Activated CD8-positive, alpha-beta T cell treated with anti-CD3 and anti-CD28 coated beads, Interleukin-2, amount 10 ng/mL, durations not matched to agents 7 days and 5 days (primary cell): ENCODE measurements around the gene PLB1. TPM values are rescaled to one million over a fixed set of nuclear protein-coding genes. Genes with fewer than 3 reads are reported as not detected.

Experiments used
- ATAC-seq: fragments of 150-1000 bp; cut with Tn5 transposase; one replicate; pipeline ENCODE4 v1.10.0; 2021; ENCODE audit warnings: moderate library complexity
- CTCF ChIA-PET: fragments of 350-600 bp; sonication (Branson Sonifier 250); formaldehyde crosslinking; loops from one replicate; lab custom pipeline; 2021; ENCODE audit warnings: antibody characterized with exemption; lab: Charles Lee
- POLR2A ChIA-PET: fragments of 350-600 bp; sonication (Branson Sonifier 250); formaldehyde crosslinking; loops from one replicate; lab custom pipeline; 2021; ENCODE audit warnings: antibody characterized with exemption; lab: Charles Lee
- DNase-seq: peaks from one replicate; pipeline ENCODE4 v3.0.0-alpha.2; 2020
- H3K27ac Mint-ChIP-seq: one replicate; pipeline ENCODE4 v1.8.0; 2021; ENCODE audit warnings: mild to moderate bottlenecking, mixed read lengths
- H3K27me3 Mint-ChIP-seq: one replicate; pipeline ENCODE4 v1.8.0; 2021; ENCODE audit warnings: low read depth, mixed read lengths
- H3K36me3 Mint-ChIP-seq: one replicate; pipeline ENCODE4 v1.8.0; 2021; ENCODE audit warnings: low read depth, mixed read lengths
- H3K4me1 Mint-ChIP-seq: one replicate; pipeline ENCODE4 v1.8.0; 2021; ENCODE audit warnings: low read depth, mixed read lengths
- H3K4me3 Mint-ChIP-seq: one replicate; pipeline ENCODE4 v1.8.0; 2021; ENCODE audit warnings: mild to moderate bottlenecking, mixed read lengths
- H3K9me3 Mint-ChIP-seq: one replicate; pipeline ENCODE4 v1.8.0; 2022; ENCODE audit warnings: mixed read lengths; ENCODE audit not compliant: insufficient read depth
- total RNA-seq, 2 experiments: library from RNA; stranded (reverse); gene quantifications; one replicate each; pipeline ENCODE4 v1.2.3, GENCODE V29; 2021

PLB1 gene
- total RNA-seq, 2 experiments from 2014 or later: 1.0 to 1.4 TPM

DNA sequence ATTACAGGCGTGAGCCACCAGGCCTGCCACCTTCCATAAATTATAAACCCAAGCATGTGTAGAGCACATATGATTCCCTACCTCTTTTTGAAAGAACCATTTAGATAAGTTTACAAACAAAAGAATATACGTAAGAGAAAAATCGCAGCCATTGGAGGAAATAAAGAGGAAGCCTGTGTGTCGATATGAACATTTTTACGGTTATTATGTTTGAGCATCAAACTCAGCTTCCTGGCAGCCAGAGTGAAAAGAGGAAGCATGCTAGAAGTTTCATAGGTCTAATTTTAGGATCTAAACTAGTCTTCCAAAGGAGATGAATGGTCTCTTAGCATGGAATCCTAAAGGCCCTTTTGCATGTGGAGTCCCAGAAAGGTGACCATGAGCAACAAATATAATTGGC, 104.3 kb downstream of the PLB1 start:
- no peaks in the 10 kb centered on the region for H3K36me3 Mint-ChIP-seq
- H3K4me3 Mint-ChIP-seq: no peak overlapping the region
- ATAC-seq: no peak
- ChIA-PET POLR2A (no interaction called here), CTCF (no interaction called here)
- H3K27ac Mint-ChIP-seq: no peak overlapping the region
- DNase-seq: no peak
- H3K4me1 Mint-ChIP-seq: peaks cover 12% of the 10 kb centered on the region
- no peaks in the 10 kb centered on the region for H3K9me3 Mint-ChIP-seq
- no peaks in the 10 kb centered on the region for H3K27me3 Mint-ChIP-seq

DNA sequence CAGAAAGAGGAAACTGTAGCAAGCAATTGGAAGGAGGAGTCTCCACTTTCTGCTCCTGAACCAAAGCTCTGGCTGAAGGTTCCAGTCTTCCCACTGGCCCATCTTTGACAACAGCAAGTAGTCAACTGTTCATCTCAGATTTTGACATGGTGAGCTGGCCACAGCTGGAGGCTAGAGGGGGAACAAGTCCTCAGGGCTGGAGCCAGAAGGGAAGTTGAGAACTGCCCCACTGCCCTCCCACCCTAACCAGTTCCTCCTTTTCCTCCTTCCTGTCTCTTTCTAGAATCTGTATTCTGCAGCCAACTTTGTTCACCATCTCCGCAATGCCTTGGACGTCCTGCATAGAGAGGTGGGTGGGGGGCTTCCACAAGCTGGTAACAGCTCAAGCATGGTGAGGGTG, 105.8 kb downstream of the PLB1 start:
- H3K4me3 Mint-ChIP-seq: no peak overlapping the region
- CTCF ChIA-PET: interaction anchor here (1.2 to 1.3 kb wide), 2 partner anchors 11 to 23 kb away, joined by 4 to 5 read pairs; no protein-coding TSS in a partner anchor
- no peaks in the 10 kb centered on the region for H3K27me3 Mint-ChIP-seq
- DNase-seq (no peak), ATAC-seq (no peak)
- no peaks in the 10 kb centered on the region for H3K9me3 Mint-ChIP-seq
- H3K36me3 Mint-ChIP-seq: no peaks in the 10 kb centered on the region
- POLR2A ChIA-PET: no interaction called here
- peaks cover 12% of the 10 kb centered on the region for H3K4me1 Mint-ChIP-seq
- H3K27ac Mint-ChIP-seq: no peak overlapping the region

DNA sequence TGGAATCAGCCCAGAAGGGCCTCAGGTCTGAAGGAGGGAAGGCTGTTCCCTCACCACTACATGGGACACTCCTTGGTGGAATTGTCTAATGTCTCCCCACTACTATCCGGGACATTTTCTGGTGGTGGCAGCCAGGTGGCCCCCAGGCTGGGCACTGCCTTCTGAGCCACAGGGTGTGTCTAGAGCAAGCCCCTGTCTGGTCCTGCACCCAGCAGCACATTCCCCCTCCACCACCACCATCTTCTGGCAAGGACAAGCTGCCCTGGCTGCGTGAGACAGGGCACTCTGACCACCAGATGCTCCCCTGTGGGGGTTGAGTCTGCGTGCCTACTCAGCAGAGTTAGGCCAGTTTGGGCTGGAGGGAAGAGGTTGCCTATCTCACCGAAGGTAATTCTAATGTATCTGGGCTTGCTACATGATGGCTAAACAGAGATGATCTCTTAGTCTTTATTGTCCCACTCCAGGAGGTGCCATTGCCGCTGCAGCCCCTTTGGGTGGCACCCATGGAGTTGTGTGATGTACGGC, 106.3 kb downstream of the PLB1 start:
- Mint-ChIP-seq H3K27me3 (no peaks in the 10 kb centered on the region), H3K36me3 (no peaks in the 10 kb centered on the region), H3K9me3 (no peaks in the 10 kb centered on the region), H3K27ac (peak overlapping the region; percentile 44), H3K4me1 (peaks cover 12% of the 10 kb centered on the region), H3K4me3 (no peak overlapping the region)
- ChIA-PET CTCF (interaction anchor here (1.2 to 16.5 kb wide), 3 partner anchors 6 to 22 kb away, joined by 4 to 211 read pairs (median 5); no protein-coding TSS in a partner anchor), POLR2A (no interaction called here)
- DNase-seq (no peak), ATAC-seq (no peak)

DNA sequence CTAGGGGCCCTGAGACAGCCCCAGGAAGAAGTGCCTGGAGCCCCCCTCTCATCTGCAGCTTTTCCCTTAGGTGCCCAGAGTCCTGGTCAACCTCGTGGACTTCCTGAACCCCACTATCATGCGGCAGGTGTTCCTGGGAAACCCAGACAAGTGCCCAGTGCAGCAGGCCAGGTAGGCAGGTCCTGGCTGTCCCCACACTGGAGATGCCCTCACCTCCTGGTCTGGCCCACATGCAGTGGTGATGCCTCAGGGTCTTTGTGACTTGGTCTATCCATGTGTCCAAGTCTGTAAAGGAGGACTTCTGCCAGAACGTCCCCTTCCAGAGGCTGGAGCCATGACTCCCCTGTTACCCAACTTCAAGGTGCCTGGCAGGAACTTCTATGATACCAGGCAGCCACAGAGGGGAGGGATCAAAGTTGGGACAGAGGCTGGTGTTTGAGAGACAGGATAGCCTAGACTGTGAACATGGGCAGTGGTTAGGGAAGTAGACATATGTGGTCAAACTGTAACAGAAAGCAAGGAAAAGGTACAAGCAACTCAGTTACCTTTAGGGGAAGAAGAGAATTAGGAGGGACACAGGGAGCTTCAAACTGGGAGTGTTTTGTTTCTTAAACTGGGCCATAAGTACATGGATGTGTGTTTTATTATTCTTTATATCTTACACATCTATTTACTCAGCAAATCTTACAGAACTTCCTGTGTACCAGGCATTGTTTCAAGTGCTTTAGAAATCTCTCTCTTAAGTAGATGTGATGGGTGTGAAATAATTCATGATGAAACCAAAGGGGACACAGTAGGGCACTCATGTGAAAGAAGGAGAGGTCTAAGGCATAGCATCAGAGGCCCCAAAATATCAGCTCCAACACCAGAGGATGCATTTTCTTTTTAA, 107.1 kb downstream of the PLB1 start:
- peak overlapping the region; percentile 65 for H3K27ac Mint-ChIP-seq
- CTCF ChIA-PET: interaction anchor here (1.2 to 16.5 kb wide), 3 partner anchors 7 to 22 kb away, joined by 4 to 211 read pairs (median 5); no protein-coding TSS in a partner anchor
- no peak for ATAC-seq

DNA sequence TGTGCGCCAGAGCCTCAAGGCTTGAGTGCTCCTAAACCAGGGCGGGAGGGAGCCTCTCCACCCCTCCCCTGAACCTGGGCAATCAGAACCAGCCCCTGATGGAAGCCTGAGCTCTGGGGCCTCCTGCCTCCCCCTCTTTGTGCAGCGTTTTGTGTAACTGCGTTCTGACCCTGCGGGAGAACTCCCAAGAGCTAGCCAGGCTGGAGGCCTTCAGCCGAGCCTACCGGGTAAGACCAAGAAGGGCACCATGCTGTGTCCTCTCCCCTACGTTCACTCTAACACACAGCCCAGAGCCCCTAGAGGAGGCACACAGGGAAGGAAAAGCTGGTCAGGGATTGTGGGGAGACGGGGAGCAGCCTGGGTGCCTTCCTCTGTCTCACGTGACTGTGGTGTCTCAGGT, 108.0 kb downstream of the PLB1 start:
- POLR2A ChIA-PET: interaction anchor here (1.4 kb wide), 1 partner anchor 8 kb away, joined by 4 read pairs; no protein-coding TSS in a partner anchor
- DNase-seq (no peak), ATAC-seq (no peak)
- H3K9me3 Mint-ChIP-seq: no peaks in the 10 kb centered on the region
- no peak overlapping the region for H3K4me3 Mint-ChIP-seq
- peaks cover 13% of the 10 kb centered on the region for H3K4me1 Mint-ChIP-seq
- no peaks in the 10 kb centered on the region for H3K36me3 Mint-ChIP-seq
- H3K27me3 Mint-ChIP-seq: no peaks in the 10 kb centered on the region
- H3K27ac Mint-ChIP-seq: no peak overlapping the region
- CTCF ChIA-PET: interaction anchor here (16.5 kb wide), 1 partner anchor 8 kb away, joined by 211 read pairs; no protein-coding TSS in a partner anchor

More for the DNA sequence above, 107.1 kb downstream of the PLB1 start:
- H3K4me1 Mint-ChIP-seq: peaks cover 12% of the 10 kb centered on the region
- no peaks in the 10 kb centered on the region for H3K36me3 Mint-ChIP-seq
- no peak for DNase-seq
- H3K4me3 Mint-ChIP-seq: no peak overlapping the region
- H3K9me3 Mint-ChIP-seq: no peaks in the 10 kb centered on the region
- no peaks in the 10 kb centered on the region for H3K27me3 Mint-ChIP-seq
- POLR2A ChIA-PET: interaction anchor here (1.4 kb wide), 1 partner anchor 9 kb away, joined by 4 read pairs; no protein-coding TSS in a partner anchor

DNA sequence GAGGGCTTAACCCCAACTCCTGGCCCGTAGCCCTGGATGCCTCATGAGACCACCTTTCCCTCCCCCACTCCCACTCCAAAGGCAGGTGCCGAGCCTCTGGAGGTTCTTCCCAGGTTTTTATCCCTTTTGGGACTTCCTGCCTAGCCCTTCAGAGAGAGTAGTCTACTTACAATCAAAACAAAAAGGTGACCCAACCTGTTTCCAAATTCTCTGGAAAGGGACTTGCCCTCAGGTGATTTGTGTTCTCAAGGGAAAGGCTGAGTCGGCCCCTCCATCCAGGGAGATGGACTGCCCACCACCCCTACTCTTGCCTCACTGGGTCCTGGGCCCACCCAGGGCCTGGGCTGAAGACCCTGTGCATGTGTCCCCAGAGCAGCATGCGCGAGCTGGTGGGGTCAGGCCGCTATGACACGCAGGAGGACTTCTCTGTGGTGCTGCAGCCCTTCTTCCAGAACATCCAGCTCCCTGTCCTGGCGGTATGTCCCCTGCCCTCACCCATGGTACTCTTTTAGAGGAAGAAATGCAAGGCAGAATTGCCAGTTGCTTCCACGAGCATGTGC, 108.5 kb downstream of the PLB1 start:
- no peaks in the 10 kb centered on the region for H3K9me3 Mint-ChIP-seq
- H3K36me3 Mint-ChIP-seq: no peaks in the 10 kb centered on the region
- H3K27me3 Mint-ChIP-seq: no peaks in the 10 kb centered on the region
- ATAC-seq (no peak), DNase-seq (no peak)
- ChIA-PET POLR2A (no interaction called here), CTCF (interaction anchor here (16.5 kb wide), 1 partner anchor 9 kb away, joined by 211 read pairs; no protein-coding TSS in a partner anchor)
- no peak overlapping the region for H3K4me3 Mint-ChIP-seq
- peaks cover 19% of the 10 kb centered on the region for H3K4me1 Mint-ChIP-seq
- H3K27ac Mint-ChIP-seq: no peak overlapping the region

DNA sequence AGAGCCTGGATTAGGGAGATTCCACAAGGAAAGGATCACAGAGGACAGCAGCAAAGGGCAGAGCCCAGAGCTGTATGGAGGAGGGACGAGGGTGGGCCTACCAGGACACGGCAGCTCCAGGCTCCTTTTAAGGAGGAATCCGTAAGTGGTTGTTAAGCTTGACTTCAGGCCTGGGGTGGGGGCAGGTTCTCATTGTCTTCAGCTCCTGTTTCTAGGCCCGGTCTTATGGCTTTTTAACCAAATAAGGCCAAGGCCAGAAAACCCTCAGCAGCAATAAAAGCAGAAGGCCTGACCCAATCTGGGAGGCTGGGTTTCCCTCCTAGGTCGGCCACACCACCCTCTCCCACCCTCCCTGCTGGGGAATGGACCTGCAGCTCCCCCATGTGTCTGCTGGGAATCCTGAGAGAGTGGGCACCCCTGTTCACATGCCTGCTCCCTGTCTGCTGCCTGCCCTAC, 111.2 kb downstream of the PLB1 start:
- Mint-ChIP-seq H3K27ac (no peak overlapping the region), H3K9me3 (no peaks in the 10 kb centered on the region), H3K27me3 (no peaks in the 10 kb centered on the region), H3K36me3 (peaks cover 5% of the 10 kb centered on the region), H3K4me3 (no peak overlapping the region), H3K4me1 (peaks cover 35% of the 10 kb centered on the region)
- ChIA-PET POLR2A (no interaction called here), CTCF (interaction anchor here (1.0 to 16.5 kb wide), 4 partner anchors 9 to 40 kb away, joined by 3 to 211 read pairs (median 6); no protein-coding TSS in a partner anchor)
- ATAC-seq: no peak
- no peak for DNase-seq

DNA sequence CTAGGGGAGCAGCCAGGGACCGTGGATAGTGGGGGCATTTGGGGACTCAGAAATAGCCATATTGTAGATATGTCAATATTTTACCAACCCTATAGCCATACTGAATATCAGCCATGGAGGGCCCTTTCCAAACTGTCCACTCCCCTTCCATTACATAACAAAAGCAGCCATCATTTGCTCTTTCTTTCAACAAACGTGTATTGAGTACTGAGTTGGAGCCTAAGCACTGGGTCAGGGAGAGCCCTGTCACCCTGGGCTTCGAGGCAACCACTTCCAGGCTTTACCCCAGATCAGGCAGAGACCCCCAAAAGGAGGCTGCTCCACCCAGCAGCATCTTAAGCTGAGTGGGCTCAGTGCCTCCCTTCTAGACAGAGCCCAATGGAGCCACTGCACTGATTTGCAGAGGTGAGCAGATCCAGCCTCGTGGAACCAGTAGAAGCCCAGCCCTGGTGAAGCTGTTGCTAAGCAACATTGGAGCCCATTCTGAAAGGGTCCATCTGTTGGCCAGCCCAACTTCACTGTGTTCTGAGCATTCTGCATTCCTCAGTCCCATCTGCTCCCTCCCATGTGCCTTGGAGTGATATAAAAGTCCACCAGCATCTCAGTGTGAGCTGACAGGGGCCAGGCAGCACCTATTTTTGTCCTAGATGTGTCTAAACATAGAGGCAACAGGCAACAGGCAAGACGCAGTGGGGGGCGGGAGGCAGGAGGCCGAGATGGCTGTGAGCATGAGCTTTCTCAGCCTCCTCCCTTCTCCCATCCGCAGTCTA, 112.1 kb downstream of the PLB1 start:
- H3K9me3 Mint-ChIP-seq: no peaks in the 10 kb centered on the region
- no peaks in the 10 kb centered on the region for H3K27me3 Mint-ChIP-seq
- peaks cover 37% of the 10 kb centered on the region for H3K4me1 Mint-ChIP-seq
- H3K4me3 Mint-ChIP-seq: no peak overlapping the region
- H3K36me3 Mint-ChIP-seq: peaks cover 5% of the 10 kb centered on the region
- ChIA-PET CTCF (interaction anchor here (0.6 to 16.5 kb wide), 2 partner anchors 12 to 102 kb away, joined by 3 to 211 read pairs; no protein-coding TSS in a partner anchor), POLR2A (no interaction called here)
- H3K27ac Mint-ChIP-seq: no peak overlapping the region
- no peak for DNase-seq
- no peak for ATAC-seq

DNA sequence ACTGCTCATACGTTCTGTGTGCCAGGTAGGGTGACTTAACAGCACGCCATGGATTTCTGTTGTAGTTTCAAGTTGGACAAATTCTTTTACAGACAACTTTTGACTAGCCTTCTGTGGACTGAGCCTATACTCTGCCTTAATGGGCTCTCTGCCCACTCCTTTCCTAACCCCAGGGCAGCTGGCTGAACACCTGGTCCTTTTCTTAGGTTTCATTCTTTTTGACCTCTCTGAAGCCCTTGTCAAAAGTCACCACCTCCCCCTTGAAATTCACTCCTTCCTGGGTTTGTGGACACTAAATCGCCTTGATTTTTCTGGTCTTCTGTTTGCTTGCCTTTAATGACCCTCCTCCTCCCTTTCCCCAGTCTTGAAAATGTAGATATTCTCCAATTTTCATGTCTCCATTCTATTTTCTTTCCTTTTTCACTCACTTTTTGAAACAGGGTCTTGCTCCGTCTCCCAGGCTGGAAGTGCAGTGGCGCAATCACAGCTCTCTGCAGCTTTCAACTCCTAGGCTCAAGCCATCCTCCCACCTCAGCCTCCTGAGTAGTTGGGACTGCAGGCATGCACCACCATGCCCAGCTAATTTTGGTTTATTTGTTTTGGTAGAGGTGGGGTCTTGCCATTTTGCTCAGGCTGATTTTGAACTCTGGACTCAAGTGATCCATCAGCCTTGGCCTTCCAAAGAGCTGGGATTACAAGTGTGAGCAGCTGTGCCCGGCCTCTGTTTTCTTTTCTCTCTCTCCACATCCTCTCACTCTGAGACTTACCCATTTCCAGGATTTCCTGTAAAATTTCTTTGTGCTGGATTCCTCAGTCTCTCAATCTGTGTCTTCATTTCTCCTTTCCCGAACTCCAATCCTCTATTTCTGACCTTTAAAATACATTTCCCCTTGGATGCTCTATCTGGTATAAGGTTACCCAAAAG, 112.9 kb downstream of the PLB1 start:
- H3K4me1 Mint-ChIP-seq: peaks cover 29% of the 10 kb centered on the region
- ATAC-seq (no peak), DNase-seq (no peak)
- H3K27me3 Mint-ChIP-seq: no peaks in the 10 kb centered on the region
- peaks cover 5% of the 10 kb centered on the region for H3K36me3 Mint-ChIP-seq
- no peaks in the 10 kb centered on the region for H3K9me3 Mint-ChIP-seq
- no peak overlapping the region for H3K27ac Mint-ChIP-seq
- no peak overlapping the region for H3K4me3 Mint-ChIP-seq
- ChIA-PET CTCF (interaction anchor here (0.6 to 16.5 kb wide), 4 partner anchors 13 to 101 kb away, joined by 3 to 211 read pairs (median 17); no protein-coding TSS in a partner anchor), POLR2A (no interaction called here)

DNA sequence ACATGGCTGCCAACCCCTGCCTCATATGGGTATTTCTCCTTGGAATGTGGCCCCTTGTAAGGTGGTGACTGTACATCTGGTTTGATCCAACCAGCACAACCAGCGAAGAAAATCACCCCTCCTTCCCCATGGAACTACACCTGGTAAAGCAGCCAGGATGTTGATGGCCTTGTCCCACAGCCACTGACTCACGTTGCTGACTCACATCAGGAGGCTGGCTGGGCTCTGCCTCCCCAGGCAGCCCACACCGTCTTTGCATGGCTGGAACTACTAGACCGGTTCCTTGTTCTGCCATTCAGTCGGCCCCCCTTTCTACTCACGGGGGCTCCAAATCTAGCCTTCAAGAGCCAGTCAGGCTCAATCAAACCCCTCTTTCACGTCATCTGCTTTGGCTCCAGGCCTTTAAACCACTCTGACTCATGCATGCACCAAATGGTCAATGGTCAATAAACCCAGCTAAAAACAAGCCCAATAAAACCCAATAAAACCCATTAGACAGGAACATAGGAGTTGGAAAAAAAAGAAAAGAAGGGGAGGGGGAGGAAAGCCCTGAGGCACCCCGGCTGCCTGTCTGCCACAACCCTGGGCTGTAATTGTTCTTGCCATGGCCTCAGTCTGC, 114.8 kb downstream of the PLB1 start:
- Mint-ChIP-seq H3K27me3 (no peaks in the 10 kb centered on the region), H3K4me1 (peaks cover 28% of the 10 kb centered on the region), H3K4me3 (no peak overlapping the region), H3K36me3 (peaks cover 5% of the 10 kb centered on the region), H3K9me3 (no peaks in the 10 kb centered on the region), H3K27ac (no peak overlapping the region)
- ChIA-PET POLR2A (interaction anchor here (1.2 kb wide), 1 partner anchor 140 kb away, joined by 4 read pairs; no protein-coding TSS in a partner anchor), CTCF (interaction anchor here (1.2 to 16.5 kb wide), 3 partner anchors 12 to 44 kb away, joined by 4 to 211 read pairs (median 31); no protein-coding TSS in a partner anchor)
- DNase-seq: no peak
- no peak for ATAC-seq
